RPMI8226 (cell line): ENCODE measurements around the gene SVOP.
A peak's percentile ranks its signal among the peaks of the same experiment; 100 is the strongest.

ENCODE experiments used
- DNase-seq: peaks from one replicate; pipeline ENCODE4 v3.0.0-alpha.2; 2015

SVOP gene

GRCh38 chr12:108928695-108929094 is 92.2 kb downstream of the SVOP start:
- no peak for DNase-seq

DNA sequence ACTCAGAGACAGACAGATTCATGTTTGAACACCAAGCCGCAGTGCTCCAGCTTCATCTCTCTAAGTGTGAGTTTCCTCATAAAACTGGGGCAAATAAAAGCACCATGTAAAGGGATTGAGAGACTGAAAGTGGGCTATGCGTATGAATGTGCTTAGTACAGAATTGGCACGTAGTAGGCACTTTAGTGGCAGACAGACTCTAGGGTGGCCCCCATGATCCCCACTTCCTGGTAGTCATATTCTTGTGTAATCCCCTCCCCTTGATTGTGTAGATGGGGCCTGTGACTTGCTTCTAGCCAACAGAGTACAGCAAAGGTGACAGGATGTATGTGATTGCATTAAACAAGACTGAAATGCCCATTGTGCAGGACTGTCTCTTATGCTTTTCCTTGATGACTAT is 98.0 kb downstream of the SVOP start:
- no peak for DNase-seq

DNA sequence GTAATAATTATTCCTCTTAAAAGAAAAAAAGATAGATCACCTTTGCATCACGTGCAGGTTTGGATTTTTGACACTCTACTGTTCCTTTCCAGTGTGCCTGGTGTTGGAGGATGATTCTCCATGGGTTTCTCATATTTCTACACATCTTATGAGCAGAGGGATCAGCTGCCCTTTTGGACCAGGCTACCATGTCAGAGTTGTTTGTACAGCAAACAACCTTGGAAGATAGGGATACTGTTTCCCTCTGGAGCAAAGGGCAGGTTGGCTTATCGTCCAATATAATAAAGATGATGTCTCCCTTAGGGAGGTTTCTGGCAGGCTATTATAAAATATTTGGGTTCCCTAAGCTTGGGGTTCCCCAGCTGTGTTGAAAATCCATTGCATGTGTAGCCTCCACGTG is 98.9 kb downstream of the SVOP start:
- DNase-seq = no peak

DNA sequence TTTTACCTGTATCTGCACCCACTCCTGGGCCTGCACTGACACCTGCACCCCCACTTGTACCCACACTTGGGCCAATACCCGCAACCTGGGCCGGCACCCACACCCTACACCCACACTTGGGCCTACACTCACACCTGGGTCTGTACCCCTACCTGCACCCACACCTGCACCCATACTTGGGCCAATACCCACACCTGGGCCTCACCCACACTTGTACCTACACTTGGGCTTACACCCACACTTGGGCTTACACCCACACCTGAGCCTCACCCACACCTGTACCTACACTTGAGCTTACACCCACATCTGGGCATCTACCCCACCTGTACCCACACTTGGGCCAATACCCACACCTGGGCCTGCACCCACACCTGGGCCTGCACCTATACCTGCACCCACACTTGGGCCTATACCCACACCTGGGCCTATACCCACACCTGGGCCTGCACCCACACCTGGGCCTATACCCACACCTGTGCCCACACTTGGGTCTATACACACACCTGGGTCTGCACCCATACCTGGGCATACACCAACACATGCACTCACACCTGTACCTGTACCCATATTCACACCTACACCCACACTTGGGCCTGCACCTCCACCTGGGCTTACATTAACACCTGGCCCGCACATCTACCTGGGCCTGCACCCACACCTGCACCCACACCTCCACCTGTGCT is 101.8 kb downstream of the SVOP start:
- DNase-seq = no peak

DNA sequence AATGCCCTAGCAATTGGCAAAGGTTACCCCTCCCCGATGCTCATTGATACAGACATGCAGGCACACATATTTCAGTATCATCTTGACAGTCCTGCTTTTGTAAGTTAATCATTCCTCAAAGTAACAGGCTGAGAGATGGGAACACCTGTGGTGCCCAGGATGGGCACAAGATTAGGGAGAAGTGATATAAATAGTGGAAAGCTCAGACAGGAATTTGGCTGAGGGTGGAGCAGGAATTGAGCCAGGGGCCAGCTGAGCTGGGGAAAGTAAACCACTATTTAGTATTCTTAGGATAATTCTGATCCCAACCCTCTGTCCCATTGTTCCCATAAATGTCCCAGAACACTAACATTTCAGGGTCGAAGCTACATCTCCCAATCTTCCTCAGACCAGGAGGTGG is 102.7 kb downstream of the SVOP start:
- DNase-seq = no peak

DNA sequence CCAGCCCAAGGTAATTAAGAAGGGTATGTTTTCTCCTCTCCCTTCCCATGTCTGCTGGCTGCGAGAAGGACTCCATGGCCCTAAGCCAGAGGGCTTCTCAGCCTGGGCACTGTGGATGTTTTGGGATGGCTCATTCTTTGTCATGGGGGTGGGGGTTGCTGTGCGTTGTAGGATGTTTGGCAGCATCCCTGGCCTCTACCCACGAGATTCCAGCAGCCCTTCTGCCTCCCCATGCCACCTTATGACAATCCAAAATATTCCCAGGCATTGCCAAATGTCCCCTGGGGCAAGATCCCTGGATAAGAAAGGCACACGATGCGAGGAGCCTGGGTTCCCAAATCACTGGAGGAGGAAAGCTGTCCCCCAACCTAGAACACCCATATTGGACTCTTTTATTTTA is 104.5 kb downstream of the SVOP start:
- DNase-seq = no peak

- peak; percentile 56 for DNase-seq
These were observed 105.2 kb downstream of the SVOP start for GRCh38 chr12:108915632-108916133.

GRCh38 chr12:108914121-108914531 is 106.7 kb downstream of the SVOP start:
- peak; percentile 58 for DNase-seq

GRCh38 chr12:108912361-108912760 is 108.5 kb downstream of the SVOP start:
- no peak for DNase-seq

DNA sequence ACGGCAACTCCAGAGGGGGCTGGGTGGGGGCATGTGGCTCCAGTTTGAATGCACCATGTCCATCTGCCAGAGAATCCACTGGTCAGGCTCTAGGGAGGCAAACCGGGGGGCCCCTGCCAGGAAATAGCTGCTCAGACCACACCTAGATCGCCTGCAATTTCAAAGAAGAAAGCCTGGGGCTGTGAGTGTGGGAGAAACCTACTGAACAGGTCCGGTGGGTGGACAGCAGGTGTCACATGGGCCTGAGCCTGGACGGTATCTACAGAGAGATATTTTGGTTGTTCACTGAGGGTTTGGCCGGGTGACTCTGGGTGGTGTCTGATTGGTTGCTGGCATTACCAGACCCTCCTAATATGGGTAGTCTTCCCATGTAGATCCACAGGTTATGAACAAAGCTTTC is 109.0 kb downstream of the SVOP start:
- no peak for DNase-seq

- DNase-seq = no peak
These were observed 110.5 kb downstream of the SVOP start for GRCh38 chr12:108910336-108910735.

DNA sequence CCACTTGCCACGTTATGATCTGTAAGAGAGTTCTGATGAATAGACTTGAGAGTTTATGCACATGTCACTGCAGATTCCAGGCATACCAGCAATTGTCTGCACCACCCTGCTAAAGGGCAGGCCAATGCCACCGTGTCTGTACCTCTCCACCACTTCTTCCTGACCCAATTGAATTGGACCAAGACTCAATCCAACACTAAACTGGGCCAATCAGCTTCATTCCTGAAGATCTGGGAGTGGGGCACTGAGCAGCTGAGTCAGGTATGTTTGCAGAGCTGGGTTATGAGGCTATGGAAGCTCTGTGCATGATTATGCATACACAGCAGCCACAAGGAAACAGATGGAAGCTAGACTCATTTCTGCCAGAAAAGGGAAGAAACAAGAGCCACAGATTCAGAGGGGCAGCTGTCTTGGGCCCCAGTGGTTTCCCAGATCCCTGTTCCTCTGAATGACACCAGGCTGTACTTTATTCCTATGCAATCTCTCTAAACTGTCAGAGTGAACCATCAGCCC is 113.0 kb downstream of the SVOP start:
- DNase-seq = no peak

DNA sequence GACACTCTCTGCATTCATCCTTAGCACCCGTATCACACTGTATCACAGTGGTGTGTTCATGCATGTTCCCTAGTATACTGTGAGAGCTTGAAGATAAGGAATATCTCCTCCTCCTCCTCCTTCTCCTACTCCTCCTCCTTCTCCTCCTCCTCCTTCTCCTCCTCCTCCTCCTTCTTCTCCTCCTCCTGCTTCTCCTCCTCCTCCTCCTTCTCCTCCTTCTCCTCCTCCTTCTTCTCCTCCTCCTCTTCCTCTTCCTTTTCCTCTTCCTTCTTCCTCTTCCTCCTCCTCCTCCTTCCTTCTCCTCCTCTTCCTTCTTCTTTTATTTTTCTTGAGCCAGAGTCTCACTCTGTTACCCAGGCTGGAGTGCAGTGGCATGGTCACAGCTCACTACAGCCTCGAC is 113.9 kb downstream of the SVOP start:
- no peak for DNase-seq

- no peak for DNase-seq
These were observed 115.1 kb downstream of the SVOP start for GRCh38 chr12:108905725-108906124.

- DNase-seq = no peak
These were observed 121.7 kb downstream of the SVOP start for GRCh38 chr12:108899145-108899544.

DNA sequence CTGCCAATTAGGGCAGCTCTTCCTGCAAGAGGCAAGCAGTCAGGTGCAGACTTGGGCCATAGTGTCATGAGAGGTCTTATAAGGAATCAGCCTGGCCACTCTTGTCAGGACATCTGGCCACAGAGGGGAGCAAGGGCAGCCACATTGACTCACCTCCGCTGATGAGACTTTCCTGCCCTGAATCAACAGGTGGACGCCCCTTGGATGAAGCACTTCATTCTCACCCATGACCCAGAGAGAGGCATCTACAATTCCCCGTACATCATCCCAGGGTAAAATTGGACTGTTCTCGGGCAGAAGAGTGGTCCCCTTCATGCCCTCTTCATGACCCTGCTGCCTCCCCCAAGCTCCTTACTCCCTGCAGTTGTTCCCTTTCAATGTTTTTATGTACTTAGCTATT is 124.1 kb downstream of the SVOP start:
- DNase-seq = no peak

- no peak for DNase-seq
These were observed 124.5 kb downstream of the SVOP start for GRCh38 chr12:108896336-108896735.

GRCh38 chr12:108895220-108895802 is 125.6 kb downstream of the SVOP start:
- no peak for DNase-seq

DNA sequence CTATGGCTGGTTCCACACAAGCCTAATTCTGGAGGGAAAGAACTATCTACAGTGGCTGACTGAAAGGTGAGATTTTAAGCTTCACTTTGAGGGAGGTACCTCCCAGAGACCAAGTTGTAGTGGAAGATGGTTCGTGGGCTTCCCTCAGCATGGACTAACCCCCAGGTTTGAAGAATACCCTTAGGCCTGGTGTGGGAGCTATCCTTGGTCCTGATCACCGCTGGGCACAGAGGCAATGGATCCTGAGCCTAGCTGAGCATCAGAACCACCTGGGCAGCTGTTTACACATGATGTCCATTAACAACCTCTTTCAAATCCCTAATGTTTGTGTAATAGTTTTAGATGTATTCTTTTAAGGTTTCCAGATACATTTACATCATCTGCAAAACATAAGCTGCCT is 130.7 kb downstream of the SVOP start:
- peak; percentile 43 for DNase-seq

- DNase-seq = peak; percentile 15
These were observed 132.8 kb downstream of the SVOP start for GRCh38 chr12:108888031-108888430.

GRCh38 chr12:108886873-108887629 is 133.8 kb downstream of the SVOP start:
- DNase-seq = no peak

DNA sequence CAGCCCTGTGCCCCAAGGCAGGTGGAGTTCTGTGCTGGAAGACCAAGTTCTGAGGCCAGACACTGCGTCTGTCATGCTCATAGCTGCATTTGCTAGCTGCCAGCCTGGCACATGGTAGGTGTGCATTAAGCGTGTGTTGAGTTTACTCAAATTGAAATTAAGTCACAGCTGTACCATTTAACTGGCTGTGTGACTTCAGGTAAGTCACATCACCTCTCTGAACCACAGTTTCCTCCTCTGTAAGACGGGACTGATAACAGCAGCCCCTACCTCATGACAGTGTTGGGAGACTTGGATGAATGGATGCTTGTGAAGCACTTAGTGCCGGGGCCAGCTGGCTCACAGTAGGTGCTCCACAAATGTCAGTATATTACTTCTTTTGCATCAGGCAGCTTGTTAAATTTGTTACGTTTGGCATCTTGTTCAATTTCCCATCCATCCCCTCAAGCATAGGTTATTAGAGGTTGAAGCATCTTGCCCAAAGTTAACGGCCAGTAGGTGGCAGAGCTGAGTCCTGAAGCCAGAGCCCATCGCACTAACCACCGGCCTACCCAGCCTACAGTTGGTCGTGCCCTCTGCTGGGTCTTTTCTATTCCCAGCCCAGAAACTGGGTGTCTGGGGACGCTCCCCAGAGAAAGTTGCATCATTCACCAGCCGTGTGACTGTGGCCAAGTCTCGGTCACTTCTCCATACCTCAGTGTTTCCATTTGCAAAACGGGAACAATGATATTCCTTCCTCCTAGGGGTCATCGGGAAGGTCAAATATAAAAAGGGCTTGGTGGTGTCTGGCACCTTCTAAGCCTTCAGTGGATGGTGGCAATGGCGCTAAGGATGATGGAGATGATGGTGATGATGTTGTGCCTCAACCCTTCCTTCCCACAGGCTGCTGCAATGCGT is 136.5 kb downstream of the SVOP start:
- peak; percentile 69 for DNase-seq

GRCh38 chr12:108881953-108882352 is 138.9 kb downstream of the SVOP start:
- no peak for DNase-seq
